ENCODE results near the gene TCF4. TPM values are rescaled to one million over a fixed set of nuclear protein-coding genes. Genes with fewer than 3 reads are reported as not detected.
A peak's percentile ranks its signal among the peaks of the same experiment; 100 is the strongest.

The TCF4 gene
- total and polyA plus RNA-seq, 7 donors: 3.5 to 149 (median 106) TPM

- Histone ChIP-seq H3K36me3 (peaks cover 0 to 12% (median 0%) of the 10 kb centered on the region in 4 donors), H3K27ac (no peak overlapping the region), H3K27me3 (no peaks in the 10 kb centered on the region), H3K9me3 (no peaks in the 10 kb centered on the region), H3K4me3 (no peak overlapping the region), H3K4me1 (peaks cover 0 to 28% (median 19%) of the 10 kb centered on the region in 4 donors)
- TF ChIP-seq EP300 (IDR thresholded peaks at IDR 0.05): no peak
- TF ChIP-seq, protein P1, sequence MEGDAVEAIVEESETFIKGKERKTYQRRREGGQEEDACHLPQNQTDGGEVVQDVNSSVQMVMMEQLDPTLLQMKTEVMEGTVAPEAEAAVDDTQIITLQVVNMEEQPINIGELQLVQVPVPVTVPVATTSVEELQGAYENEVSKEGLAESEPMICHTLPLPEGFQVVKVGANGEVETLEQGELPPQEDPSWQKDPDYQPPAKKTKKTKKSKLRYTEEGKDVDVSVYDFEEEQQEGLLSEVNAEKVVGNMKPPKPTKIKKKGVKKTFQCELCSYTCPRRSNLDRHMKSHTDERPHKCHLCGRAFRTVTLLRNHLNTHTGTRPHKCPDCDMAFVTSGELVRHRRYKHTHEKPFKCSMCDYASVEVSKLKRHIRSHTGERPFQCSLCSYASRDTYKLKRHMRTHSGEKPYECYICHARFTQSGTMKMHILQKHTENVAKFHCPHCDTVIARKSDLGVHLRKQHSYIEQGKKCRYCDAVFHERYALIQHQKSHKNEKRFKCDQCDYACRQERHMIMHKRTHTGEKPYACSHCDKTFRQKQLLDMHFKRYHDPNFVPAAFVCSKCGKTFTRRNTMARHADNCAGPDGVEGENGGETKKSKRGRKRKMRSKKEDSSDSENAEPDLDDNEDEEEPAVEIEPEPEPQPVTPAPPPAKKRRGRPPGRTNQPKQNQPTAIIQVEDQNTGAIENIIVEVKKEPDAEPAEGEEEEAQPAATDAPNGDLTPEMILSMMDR (IDR thresholded peaks at IDR 0.05): no peak
- TF ChIP-seq POLR2AphosphoS5 (IDR thresholded peaks at IDR 0.05): no peak
- TF ChIP-seq POLR2A (IDR thresholded peaks at IDR 0.05): no peak
- no peak for DNase-seq
- 77 to 80% methylated on average over 1 of the region's 1 CpG for WGBS, 2 donors
- intact Hi-C loops (cut with DNase I): no loop called here
Measured at GRCh38 chr18:55224086-55224625, 363.8 kb downstream of the TCF4 start.

GRCh38 chr18:55221622-55222021 is 366.4 kb downstream of the TCF4 start:
- Histone ChIP-seq H3K4me3 (no peak overlapping the region), H3K27me3 (no peaks in the 10 kb centered on the region), H3K9me3 (no peaks in the 10 kb centered on the region), H3K27ac (no peak overlapping the region), H3K4me1 (peaks cover 0 to 9% (median 4%) of the 10 kb centered on the region in 4 donors), H3K36me3 (peaks cover 0 to 5% (median 0%) of the 10 kb centered on the region in 4 donors)
- DNase-seq: no peak
- 78 to 86% methylated on average over 3 of the region's 3 CpGs for WGBS, 2 donors
- intact Hi-C loops (cut with DNase I): no loop called here
- TF ChIP-seq POLR2A (IDR thresholded peaks at IDR 0.05): no peak
- no peak for TF ChIP-seq POLR2AphosphoS5 (IDR thresholded peaks at IDR 0.05)
- TF ChIP-seq, protein P1 (IDR thresholded peaks at IDR 0.05): no peak
- TF ChIP-seq EP300 (IDR thresholded peaks at IDR 0.05): no peak

- TF ChIP-seq POLR2A (IDR thresholded peaks at IDR 0.05): no peak
- peak in 1 of 4 donors; percentile 13 for TF ChIP-seq POLR2AphosphoS5 (IDR thresholded peaks at IDR 0.05)
- intact Hi-C loops (cut with DNase I): no loop called here
- Histone ChIP-seq H3K36me3 (peaks cover 0 to 2% (median 0%) of the 10 kb centered on the region in 4 donors), H3K9me3 (no peaks in the 10 kb centered on the region), H3K4me1 (no peaks in the 10 kb centered on the region), H3K27ac (peak overlapping the region in 1 of 4 donors; percentile 10), H3K4me3 (no peak overlapping the region), H3K27me3 (no peaks in the 10 kb centered on the region)
- no peak for DNase-seq
- 28 to 44% methylated on average over 1 of the region's 1 CpG for WGBS, 2 donors
Measured at GRCh38 chr18:55220523-55220922, 367.5 kb downstream of the TCF4 start.

DNA sequence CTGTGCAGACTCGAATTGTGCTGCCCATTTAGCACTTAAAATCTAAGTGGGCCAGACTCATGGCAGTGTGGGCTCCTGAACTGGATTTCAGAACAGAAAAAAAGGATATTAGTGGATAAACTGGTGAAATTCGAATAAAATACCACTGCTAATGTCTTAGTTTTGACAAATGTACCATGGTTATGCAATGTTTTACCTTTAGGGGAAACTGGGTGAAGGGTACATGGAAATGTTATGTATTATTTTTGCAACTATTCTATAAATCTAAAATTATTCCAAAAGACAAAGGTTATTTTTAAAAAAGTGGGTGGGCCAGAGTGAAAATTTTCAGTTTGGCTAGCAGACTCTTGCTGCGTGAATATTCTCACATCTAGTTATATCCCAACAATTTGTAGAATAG is 368.2 kb downstream of the TCF4 start:
- intact Hi-C loops (cut with DNase I): no loop called here
- no peaks in the 10 kb centered on the region for H3K9me3 ChIP-seq
- H3K27me3 ChIP-seq: no peaks in the 10 kb centered on the region
- H3K4me3 ChIP-seq: no peak overlapping the region
- H3K36me3 ChIP-seq: no peaks in the 10 kb centered on the region
- DNase-seq: no peak
- no peak overlapping the region for H3K27ac ChIP-seq
- TF ChIP-seq POLR2AphosphoS5 (IDR thresholded peaks at IDR 0.05) (no peak), EP300 (IDR thresholded peaks at IDR 0.05) (no peak), POLR2A (IDR thresholded peaks at IDR 0.05) (no peak)
- TF ChIP-seq, protein P1 (IDR thresholded peaks at IDR 0.05): no peak
- H3K4me1 ChIP-seq: no peaks in the 10 kb centered on the region
- 68 to 90% methylated on average over 3 of the region's 3 CpGs for WGBS, 2 donors

GRCh38 chr18:55219059-55219458 is 368.9 kb downstream of the TCF4 start:
- H3K4me1 ChIP-seq: no peaks in the 10 kb centered on the region
- DNase-seq: no peak
- no peaks in the 10 kb centered on the region for H3K27me3 ChIP-seq
- intact Hi-C loops (cut with DNase I): no loop called here
- TF ChIP-seq, protein P1 (IDR thresholded peaks at IDR 0.05): no peak
- TF ChIP-seq POLR2AphosphoS5 (IDR thresholded peaks at IDR 0.05): peak in 1 of 4 donors; percentile 9
- H3K27ac ChIP-seq: no peak overlapping the region
- H3K36me3 ChIP-seq: no peaks in the 10 kb centered on the region
- H3K4me3 ChIP-seq: no peak overlapping the region
- 87 to 90% methylated on average over 3 of the region's 3 CpGs for WGBS, 2 donors
- no peaks in the 10 kb centered on the region for H3K9me3 ChIP-seq

Data from sigmoid colon (tissue), 7 donors.